GM18951 (cell line): ENCODE results near the gene C2CD3.
A peak's percentile ranks its signal among the peaks of the same experiment; 100 is the strongest.

Experiments used
- POLR2A ChIP-seq: IDR thresholded peaks from 4 replicates; pipeline ENCODE4 v1.6.1; 2011; ENCODE audit warnings: mild to moderate bottlenecking; ENCODE audit not compliant: insufficient read length, insufficient read depth; ENCODE audit errors: extremely low read depth
- in situ Hi-C: fragments of 300-500 bp; cut with MboI; formaldehyde crosslinking; loops from one replicate; pipeline ENCODE4 v1.12.0; 2022; ENCODE audit warnings: low sequenced_read_pairs, mixed read lengths, inconsistent platforms; ENCODE audit not compliant: unreplicated experiment

The C2CD3 gene

DNA sequence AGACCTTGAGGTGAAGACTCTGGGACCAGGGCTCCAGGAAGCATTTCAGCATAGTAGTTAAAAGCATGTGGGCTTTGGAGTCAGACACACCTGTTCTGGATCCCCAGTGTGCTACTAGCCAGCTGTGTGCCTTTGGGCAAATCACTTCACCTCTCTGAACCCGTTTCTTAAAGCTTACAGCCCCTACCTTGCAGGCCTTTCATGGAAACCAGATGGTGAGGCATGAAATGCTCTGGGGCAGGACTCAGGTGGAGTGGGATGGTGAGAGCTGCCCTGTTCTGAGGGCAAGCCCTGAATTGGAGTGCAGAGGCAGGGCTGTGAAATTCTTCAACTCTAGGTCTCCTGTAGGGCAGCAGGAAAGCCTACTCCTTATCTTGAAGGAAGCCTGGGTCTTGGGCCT is 198.6 kb downstream of the C2CD3 start:
- in situ Hi-C loops = no loop called here
- TF ChIP-seq POLR2A = peak; percentile 12

DNA sequence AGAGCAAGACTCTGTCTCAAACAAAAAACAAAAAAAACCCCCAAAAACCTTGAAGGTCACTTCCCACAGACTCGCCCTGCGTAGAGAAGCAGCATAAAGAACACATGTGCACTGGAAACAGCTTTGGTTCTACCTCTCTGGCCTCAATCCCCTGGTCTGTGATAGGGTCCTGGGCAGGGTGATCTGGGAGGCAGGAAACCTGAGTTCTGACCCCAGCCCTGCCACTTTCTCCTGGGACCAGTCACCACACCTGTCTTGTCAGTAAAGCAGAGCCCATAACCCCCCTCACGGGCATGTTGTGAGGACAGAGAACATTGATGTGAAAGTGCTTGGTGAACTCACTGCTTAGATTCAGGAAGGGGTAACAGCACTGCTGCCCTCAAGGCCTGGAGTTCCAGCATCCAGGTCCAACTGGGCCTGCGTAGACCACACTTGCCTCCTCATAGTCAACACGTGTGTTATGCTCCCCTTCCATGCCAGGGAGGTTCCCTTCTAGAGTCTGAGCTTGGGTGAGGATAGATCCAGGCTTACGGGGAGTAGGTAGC is 199.6 kb downstream of the C2CD3 start:
- peak; percentile 43 for TF ChIP-seq POLR2A
- in situ Hi-C loops = no loop called here

DNA sequence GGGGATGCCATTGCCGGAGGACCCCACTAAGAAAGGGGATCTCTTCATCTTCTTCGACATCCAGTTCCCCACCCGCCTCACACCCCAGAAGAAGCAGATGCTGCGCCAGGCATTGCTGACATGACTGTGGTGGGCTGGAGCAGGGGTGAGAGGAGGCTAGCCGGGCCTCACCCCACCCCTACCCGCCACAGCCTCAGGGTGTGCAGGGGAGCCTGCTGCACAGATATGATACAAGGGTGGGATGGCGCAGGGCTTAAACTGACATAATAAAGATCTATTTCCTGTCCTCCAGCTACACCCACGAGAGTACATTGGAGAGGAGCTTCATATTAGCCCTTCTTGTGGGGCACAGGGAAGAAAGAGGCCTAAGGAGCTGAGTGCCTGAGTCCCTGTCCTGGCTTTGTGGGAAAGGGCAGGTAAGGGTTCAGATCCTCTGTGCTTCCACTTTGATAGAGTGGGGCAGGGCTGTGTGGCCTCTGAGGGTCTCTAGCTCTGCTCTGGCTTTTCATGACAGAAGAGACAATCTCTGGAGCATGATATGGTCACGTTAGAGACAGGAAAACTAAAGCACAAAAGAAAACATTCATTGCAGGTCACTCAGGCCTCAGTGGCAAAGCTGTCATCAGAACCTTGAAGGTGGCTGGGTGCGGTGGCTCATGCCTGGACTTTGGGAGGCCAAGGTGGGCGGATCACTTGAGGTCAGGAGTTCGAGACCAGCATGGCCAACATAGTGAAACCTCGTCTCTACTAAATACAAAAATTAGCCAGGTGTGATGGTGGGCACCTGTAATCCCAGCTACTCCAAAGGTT is 200.6 kb downstream of the C2CD3 start:
- no peak for TF ChIP-seq POLR2A
- in situ Hi-C loops = no loop called here

DNA sequence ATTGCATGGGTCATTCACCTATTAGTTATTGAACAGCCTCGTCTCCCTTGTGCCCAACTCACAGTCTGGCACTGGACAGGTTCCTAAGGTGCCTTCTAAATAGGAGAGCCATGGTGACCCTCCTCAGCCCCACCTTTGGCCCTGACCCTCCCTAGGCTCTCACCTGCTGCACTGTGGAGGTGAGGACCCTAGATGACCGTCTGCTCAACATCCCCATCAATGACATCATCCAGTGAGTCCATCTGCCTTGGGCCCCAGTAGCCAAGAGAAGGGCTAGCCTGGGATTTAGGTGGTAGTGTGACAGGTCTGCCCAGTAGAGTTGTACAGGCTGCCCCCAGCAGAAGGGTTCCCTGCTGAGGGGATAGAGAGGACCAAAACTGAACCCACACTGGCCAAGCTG is 201.7 kb downstream of the C2CD3 start:
- in situ Hi-C loops = no loop called here
- no peak for TF ChIP-seq POLR2A

DNA sequence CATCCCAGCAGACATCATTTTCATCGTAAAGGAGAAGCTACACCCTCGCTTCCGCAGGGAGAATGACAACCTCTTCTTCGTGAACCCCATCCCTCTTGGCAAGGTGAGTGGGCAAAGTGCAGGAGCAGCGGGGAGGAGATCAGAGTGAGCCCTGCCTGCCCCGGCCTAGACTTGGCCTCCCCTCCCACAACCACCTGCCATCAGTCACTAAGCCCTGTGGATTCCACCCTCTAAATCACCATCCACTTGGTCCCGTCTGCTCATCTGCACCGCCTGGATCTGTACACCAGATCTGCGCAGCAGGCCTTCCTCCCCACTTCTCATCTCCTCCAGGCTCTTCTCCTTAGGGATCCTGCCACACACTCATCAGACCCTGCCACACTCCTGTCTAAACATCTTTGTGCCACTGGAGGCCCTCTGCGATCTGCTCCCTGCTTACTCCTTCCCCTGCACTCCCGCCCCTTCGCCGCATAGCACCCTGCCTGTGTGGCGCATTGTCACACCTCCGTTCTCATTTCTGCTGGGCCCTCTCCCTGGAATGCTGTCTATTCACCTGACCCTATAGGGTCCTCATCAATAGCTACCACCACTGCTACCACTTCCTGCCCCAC is 202.3 kb downstream of the C2CD3 start:
- TF ChIP-seq POLR2A = no peak
- in situ Hi-C loops = no loop called here

DNA sequence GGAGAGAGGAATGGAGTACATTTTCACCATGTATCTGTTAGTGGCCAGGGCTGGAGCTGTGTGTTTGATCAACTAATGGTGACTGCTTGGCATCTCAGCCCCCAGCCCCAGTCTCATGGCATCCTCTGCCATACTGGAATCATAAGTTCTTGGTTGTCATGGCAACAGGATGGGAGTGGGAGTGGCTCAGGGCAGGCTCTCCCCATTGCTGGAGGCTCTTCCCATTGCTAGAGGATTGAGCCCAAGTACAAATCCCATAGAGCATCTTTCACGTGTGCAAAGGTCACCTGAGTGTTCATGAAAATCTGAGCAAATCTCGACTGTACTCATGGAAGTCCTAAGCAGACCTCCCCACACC is 205.1 kb downstream of the C2CD3 start:
- in situ Hi-C loops = no loop called here
- no peak for TF ChIP-seq POLR2A

DNA sequence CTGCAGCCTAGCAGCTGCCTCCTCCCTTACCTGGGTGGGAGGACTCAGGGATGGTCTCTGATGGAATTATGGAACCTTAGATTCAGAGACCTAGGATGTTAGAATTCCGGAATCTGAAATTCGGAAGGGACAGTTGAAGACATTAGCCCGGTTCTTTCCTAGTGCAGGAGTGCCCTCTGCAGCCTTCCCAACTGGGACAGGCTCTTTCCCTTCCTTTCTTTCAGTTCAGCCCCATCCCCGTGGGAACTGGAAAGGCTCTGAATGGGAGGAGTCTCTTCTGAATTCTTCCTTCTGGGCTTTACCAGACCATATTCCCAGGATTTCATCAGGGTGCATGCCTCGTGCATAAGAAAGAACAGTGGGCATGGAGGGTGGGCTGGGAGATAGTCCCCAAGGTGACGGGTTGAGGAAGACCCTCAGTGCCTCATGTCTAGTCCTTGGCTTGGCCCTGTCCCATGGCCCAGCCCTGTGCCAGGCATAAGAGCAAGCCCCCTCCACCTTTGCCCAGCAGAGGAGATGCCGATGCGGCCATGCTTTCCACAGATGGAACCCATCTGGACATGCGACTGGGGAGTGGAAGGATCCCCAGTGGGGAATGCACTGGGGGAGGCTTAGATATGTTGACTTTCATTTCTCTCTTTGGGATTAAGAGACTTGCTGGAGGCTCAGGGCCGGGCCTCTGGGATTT is 205.6 kb downstream of the C2CD3 start:
- in situ Hi-C loops = no loop called here
- TF ChIP-seq POLR2A = no peak

DNA sequence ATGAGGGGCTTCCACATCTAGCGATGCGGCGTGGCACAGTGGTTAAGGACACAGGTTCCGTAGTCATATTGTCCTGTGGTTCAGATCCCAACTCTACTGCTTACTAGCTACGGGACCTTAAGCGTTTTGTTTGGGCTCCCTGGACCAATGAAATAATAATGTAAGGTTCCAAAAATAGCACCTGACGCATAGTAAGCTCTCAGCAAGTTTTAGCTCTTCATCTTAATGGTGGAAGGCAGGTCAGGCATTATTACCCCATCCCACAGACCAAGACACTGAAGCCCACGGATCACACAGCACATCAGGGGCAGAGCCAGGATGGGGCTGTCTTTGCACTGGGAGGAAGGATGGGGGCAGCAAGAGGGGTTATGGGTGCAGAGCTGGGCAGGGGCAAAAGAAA is 206.9 kb downstream of the C2CD3 start:
- in situ Hi-C loops = no loop called here
- no peak for TF ChIP-seq POLR2A
